Left colon (tissue), 2 donors: Measurements from ENCODE around the gene OR13G1. TPM values are rescaled to one million over a fixed set of nuclear protein-coding genes. Genes with fewer than 3 reads are reported as not detected.

Experiments
- total RNA-seq, 2 donors: library from RNA; stranded (reverse); fragmentation: NEBNext Ultra II Directional; extraction: Animal tissue kit (Norgen Biotek cat#: 25700); gene quantifications; one replicate each; pipeline ENCODE4 v1.2.1, GENCODE V29; 2021
- donor health status: DM: no; HTN: no; CAD: no.
- donor health status: DM: yes; HTN: yes; CAD: no.

The OR13G1 gene
- total RNA-seq, 2 donors from 2014 or later, result not detected

Other genes with a start within 250 kb of the OR13G1 start
- gene OR2B11, start 221.6 kb downstream of the OR13G1 start, total RNA-seq, result not detected
- gene OR2C3, start 143.3 kb downstream of the OR13G1 start, total RNA-seq, result not detected
- under 1 TPM; 0.18 to 0.67 TPM for gene GCSAML, start 130.6 kb downstream of the OR13G1 start, total RNA-seq
- not detected for gene OR2G2, start 91.4 kb downstream of the OR13G1 start, total RNA-seq
- not detected for gene OR2G3, start 74.2 kb downstream of the OR13G1 start, total RNA-seq
- gene OR6F1, start 36.9 kb upstream of the OR13G1 start, total RNA-seq, result not detected
- gene OR14K1, start 58.9 kb upstream of the OR13G1 start, total RNA-seq, result under 1 TPM in 1 of 2 donors, not detected in 1; 0.61 TPM
- gene OR14A2, start 68.4 kb upstream of the OR13G1 start, total RNA-seq, result not detected
- not detected for gene OR1C1, start 80.8 kb upstream of the OR13G1 start, total RNA-seq
- gene OR14A16, start 144.4 kb upstream of the OR13G1 start, total RNA-seq, result not detected
- gene OR11L1, start 162.2 kb upstream of the OR13G1 start, total RNA-seq, result not detected
- 1 to 10 TPM; 3.9 to 4.2 TPM for gene TRIM58, start 177.4 kb upstream of the OR13G1 start, total RNA-seq
- gene OR2W3, start 215.8 kb upstream of the OR13G1 start, total RNA-seq, result 1 to 10 TPM; 1.0 to 1.1 TPM
- gene OR2T8, start 240.5 kb upstream of the OR13G1 start, total RNA-seq, result under 1 TPM in 1 of 2 donors, not detected in 1; 0.27 TPM
- not detected for gene OR2AJ1, start 245.2 kb upstream of the OR13G1 start, total RNA-seq